ENCODE measurements around the gene ZNF260.

- TF ChIP-seq CTCF (IDR thresholded peaks at IDR 0.05) (no peak), EP300 (IDR thresholded peaks at IDR 0.05) (no peak), POLR2A (IDR thresholded peaks at IDR 0.05) (no peak), POLR2AphosphoS5 (IDR thresholded peaks at IDR 0.05) (no peak)
These were observed 19.7 kb downstream of the ZNF260 start for GRCh38 chr19:36508325-36508724.
